ENCODE data around the gene KTI12.

Gene KTI12

DNA sequence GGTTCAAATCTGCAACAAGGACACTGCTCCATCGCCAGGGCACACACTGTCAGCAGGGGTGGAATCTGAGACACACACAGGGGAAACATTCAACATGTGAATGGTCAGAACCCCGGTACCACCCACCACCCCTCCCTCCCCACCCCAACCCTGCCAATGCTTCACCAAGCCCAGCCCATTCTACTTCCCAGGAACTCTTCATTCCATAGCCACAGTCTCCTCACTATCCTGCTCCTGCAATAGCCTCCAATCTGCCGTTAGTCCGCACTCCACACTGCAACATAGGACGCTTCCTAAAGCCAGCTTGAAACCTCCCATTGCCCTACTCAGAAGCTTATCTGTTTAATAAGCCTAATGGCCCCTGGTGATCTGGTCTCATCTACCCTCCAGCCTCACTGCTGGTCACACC is 35.6 kb downstream of the KTI12 start:
- H3K4me3 ChIP-seq (replicated peaks; ENCODE audit: insufficient read depth, low read length): no peak overlapping the region
- peaks cover 8% of the 10 kb centered on the region for H3K27me3 ChIP-seq (ENCODE audit: insufficient read depth, poor library complexity, severe bottlenecking)
- H3K27ac ChIP-seq (replicated peaks): no peak overlapping the region
- no peak for DNase-seq (ENCODE audit: low read depth in 1 of 2, low spot score in 1 of 2)
- TF ChIP-seq GABPA (IDR thresholded peaks at IDR 0.05; ENCODE audit: low read depth) (no peak), POLR2AphosphoS5 (IDR thresholded peaks at IDR 0.05; ENCODE audit: low read depth) (no peak), SPI1 (IDR thresholded peaks at IDR 0.05; ENCODE audit: borderline replicate concordance, low read depth) (no peak)
- TF ChIP-seq, protein P1, sequence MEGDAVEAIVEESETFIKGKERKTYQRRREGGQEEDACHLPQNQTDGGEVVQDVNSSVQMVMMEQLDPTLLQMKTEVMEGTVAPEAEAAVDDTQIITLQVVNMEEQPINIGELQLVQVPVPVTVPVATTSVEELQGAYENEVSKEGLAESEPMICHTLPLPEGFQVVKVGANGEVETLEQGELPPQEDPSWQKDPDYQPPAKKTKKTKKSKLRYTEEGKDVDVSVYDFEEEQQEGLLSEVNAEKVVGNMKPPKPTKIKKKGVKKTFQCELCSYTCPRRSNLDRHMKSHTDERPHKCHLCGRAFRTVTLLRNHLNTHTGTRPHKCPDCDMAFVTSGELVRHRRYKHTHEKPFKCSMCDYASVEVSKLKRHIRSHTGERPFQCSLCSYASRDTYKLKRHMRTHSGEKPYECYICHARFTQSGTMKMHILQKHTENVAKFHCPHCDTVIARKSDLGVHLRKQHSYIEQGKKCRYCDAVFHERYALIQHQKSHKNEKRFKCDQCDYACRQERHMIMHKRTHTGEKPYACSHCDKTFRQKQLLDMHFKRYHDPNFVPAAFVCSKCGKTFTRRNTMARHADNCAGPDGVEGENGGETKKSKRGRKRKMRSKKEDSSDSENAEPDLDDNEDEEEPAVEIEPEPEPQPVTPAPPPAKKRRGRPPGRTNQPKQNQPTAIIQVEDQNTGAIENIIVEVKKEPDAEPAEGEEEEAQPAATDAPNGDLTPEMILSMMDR (IDR thresholded peaks at IDR 0.05; ENCODE audit: insufficient read depth, low read length): no peak
- TF ChIP-seq, protein P2, sequence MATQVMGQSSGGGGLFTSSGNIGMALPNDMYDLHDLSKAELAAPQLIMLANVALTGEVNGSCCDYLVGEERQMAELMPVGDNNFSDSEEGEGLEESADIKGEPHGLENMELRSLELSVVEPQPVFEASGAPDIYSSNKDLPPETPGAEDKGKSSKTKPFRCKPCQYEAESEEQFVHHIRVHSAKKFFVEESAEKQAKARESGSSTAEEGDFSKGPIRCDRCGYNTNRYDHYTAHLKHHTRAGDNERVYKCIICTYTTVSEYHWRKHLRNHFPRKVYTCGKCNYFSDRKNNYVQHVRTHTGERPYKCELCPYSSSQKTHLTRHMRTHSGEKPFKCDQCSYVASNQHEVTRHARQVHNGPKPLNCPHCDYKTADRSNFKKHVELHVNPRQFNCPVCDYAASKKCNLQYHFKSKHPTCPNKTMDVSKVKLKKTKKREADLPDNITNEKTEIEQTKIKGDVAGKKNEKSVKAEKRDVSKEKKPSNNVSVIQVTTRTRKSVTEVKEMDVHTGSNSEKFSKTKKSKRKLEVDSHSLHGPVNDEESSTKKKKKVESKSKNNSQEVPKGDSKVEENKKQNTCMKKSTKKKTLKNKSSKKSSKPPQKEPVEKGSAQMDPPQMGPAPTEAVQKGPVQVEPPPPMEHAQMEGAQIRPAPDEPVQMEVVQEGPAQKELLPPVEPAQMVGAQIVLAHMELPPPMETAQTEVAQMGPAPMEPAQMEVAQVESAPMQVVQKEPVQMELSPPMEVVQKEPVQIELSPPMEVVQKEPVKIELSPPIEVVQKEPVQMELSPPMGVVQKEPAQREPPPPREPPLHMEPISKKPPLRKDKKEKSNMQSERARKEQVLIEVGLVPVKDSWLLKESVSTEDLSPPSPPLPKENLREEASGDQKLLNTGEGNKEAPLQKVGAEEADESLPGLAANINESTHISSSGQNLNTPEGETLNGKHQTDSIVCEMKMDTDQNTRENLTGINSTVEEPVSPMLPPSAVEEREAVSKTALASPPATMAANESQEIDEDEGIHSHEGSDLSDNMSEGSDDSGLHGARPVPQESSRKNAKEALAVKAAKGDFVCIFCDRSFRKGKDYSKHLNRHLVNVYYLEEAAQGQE (IDR thresholded peaks at IDR 0.05; ENCODE audit: insufficient replicate concordance, low read depth): no peak

GRCh38 chr1:51990478-51990965 is 43.1 kb downstream of the KTI12 start, which contains the start of gene RAB3B:
Gene RAB3B (minus strand): TSS chr1:51990700. CDS start chr1:51977117, 13,583 bp downstream.
- peak; percentile 21 to 25 for DNase-seq (ENCODE audit: low read depth in 1 of 2, low spot score in 1 of 2)
- no peak within 1 kb of the TSS for H3K27ac ChIP-seq (replicated peaks)
- peak within 1 kb of the TSS; percentile 42 for H3K4me3 ChIP-seq (replicated peaks; ENCODE audit: insufficient read depth, low read length)
- H3K27me3 ChIP-seq (ENCODE audit: insufficient read depth, poor library complexity, severe bottlenecking): peaks cover 22% of the 10 kb centered on the region
- no peak for TF ChIP-seq SPI1 (IDR thresholded peaks at IDR 0.05; ENCODE audit: borderline replicate concordance, low read depth)
- TF ChIP-seq, protein P1 (IDR thresholded peaks at IDR 0.05; ENCODE audit: insufficient read depth, low read length): no peak
- TF ChIP-seq, protein P2 (IDR thresholded peaks at IDR 0.05; ENCODE audit: insufficient replicate concordance, low read depth): no peak

GRCh38 chr1:51989582-51990477 is 43.8 kb downstream of the KTI12 start:
- H3K4me3 ChIP-seq (replicated peaks; ENCODE audit: insufficient read depth, low read length): peak overlapping the region; percentile 42

More at GRCh38 chr1:51989582-51990477, 43.8 kb downstream of the KTI12 start:
- Histone ChIP-seq H3K27me3 (ENCODE audit: insufficient read depth, poor library complexity, severe bottlenecking) (peaks cover 22% of the 10 kb centered on the region), H3K27ac (replicated peaks) (no peak overlapping the region)
- no peak for DNase-seq (ENCODE audit: low read depth in 1 of 2, low spot score in 1 of 2)
- no peak for TF ChIP-seq GABPA (IDR thresholded peaks at IDR 0.05; ENCODE audit: low read depth)
- no peak for TF ChIP-seq SPI1 (IDR thresholded peaks at IDR 0.05; ENCODE audit: borderline replicate concordance, low read depth)
- TF ChIP-seq, protein P1 (IDR thresholded peaks at IDR 0.05; ENCODE audit: insufficient read depth, low read length): no peak
- TF ChIP-seq, protein P2 (IDR thresholded peaks at IDR 0.05; ENCODE audit: insufficient replicate concordance, low read depth): no peak
- TF ChIP-seq POLR2AphosphoS5 (IDR thresholded peaks at IDR 0.05; ENCODE audit: low read depth): no peak
